Measurements from ENCODE around the gene SLC39A9. TPM values are rescaled to one million over a fixed set of nuclear protein-coding genes. Genes with fewer than 3 reads are reported as not detected.

Gene SLC39A9
- total RNA-seq, 3 donors from 2014 or later: 71.1 to 92.3 (median 73.8) TPM

- Histone ChIP-seq H3K9me3 (no peaks in the 10 kb centered on the region), H3K4me1 (no peaks in the 10 kb centered on the region), H3K27me3 (no peaks in the 10 kb centered on the region), H3K36me3 (no peaks in the 10 kb centered on the region), H3K4me3 (no peak overlapping the region), H3K27ac (no peak overlapping the region)
- intact Hi-C loops (cut with DNase I; ENCODE audit: low total_unique reads): no loop called here
- TF ChIP-seq POLR2A (IDR thresholded peaks at IDR 0.05): no peak
- no peak for TF ChIP-seq CTCF (IDR thresholded peaks at IDR 0.05)
- TF ChIP-seq POLR2AphosphoS5 (IDR thresholded peaks at IDR 0.05): no peak
- DNase-seq (ENCODE audit: low spot score in 2 of 2): no peak
Measured at GRCh38 chr14:69499436-69499835, 100.9 kb downstream of the SLC39A9 start.

- TF ChIP-seq POLR2AphosphoS5 (IDR thresholded peaks at IDR 0.05) (no peak), POLR2A (IDR thresholded peaks at IDR 0.05) (no peak), CTCF (IDR thresholded peaks at IDR 0.05) (no peak)
- intact Hi-C loops (cut with DNase I; ENCODE audit: low total_unique reads): no loop called here
Measured at GRCh38 chr14:69500096-69500495, 101.6 kb downstream of the SLC39A9 start.

GRCh38 chr14:69500736-69501135, 102.2 kb downstream of the SLC39A9 start:
- intact Hi-C loops (cut with DNase I; ENCODE audit: low total_unique reads): no loop called here
- Histone ChIP-seq H3K36me3 (no peaks in the 10 kb centered on the region), H3K9me3 (no peaks in the 10 kb centered on the region), H3K4me3 (no peak overlapping the region), H3K4me1 (no peaks in the 10 kb centered on the region), H3K27me3 (no peaks in the 10 kb centered on the region), H3K27ac (no peak overlapping the region)
- no peak for DNase-seq (ENCODE audit: low spot score in 2 of 2)
- TF ChIP-seq CTCF (IDR thresholded peaks at IDR 0.05): no peak

More at GRCh38 chr14:69500096-69500495, 101.6 kb downstream of the SLC39A9 start:
- Histone ChIP-seq H3K27ac (no peak overlapping the region), H3K9me3 (no peaks in the 10 kb centered on the region), H3K36me3 (no peaks in the 10 kb centered on the region), H3K4me1 (no peaks in the 10 kb centered on the region), H3K4me3 (no peak overlapping the region), H3K27me3 (no peaks in the 10 kb centered on the region)
- no peak for DNase-seq (ENCODE audit: low spot score in 2 of 2)

- TF ChIP-seq CTCF (IDR thresholded peaks at IDR 0.05) (no peak), POLR2A (IDR thresholded peaks at IDR 0.05) (no peak)
- H3K27ac ChIP-seq: no peak overlapping the region
- H3K27me3 ChIP-seq: no peaks in the 10 kb centered on the region
- H3K9me3 ChIP-seq: no peaks in the 10 kb centered on the region
- H3K4me1 ChIP-seq: no peaks in the 10 kb centered on the region
- no peaks in the 10 kb centered on the region for H3K36me3 ChIP-seq
- no peak for DNase-seq (ENCODE audit: low spot score in 2 of 2)
- intact Hi-C loops (cut with DNase I; ENCODE audit: low total_unique reads): no loop called here
- no peak overlapping the region for H3K4me3 ChIP-seq
Measured at GRCh38 chr14:69501423-69501838, 102.9 kb downstream of the SLC39A9 start.

GRCh38 chr14:69504775-69505174, 106.3 kb downstream of the SLC39A9 start:
- Histone ChIP-seq H3K4me3 (no peak overlapping the region), H3K9me3 (no peaks in the 10 kb centered on the region), H3K4me1 (no peaks in the 10 kb centered on the region), H3K36me3 (no peaks in the 10 kb centered on the region), H3K27me3 (no peaks in the 10 kb centered on the region), H3K27ac (no peak overlapping the region)
- TF ChIP-seq POLR2A (IDR thresholded peaks at IDR 0.05) (no peak), POLR2AphosphoS5 (IDR thresholded peaks at IDR 0.05) (no peak), CTCF (IDR thresholded peaks at IDR 0.05) (no peak)
- no peak for DNase-seq (ENCODE audit: low spot score in 2 of 2)
- intact Hi-C loops (cut with DNase I; ENCODE audit: low total_unique reads): no loop called here
